Measurements from ENCODE around the gene SETBP1.

Gene SETBP1

DNA sequence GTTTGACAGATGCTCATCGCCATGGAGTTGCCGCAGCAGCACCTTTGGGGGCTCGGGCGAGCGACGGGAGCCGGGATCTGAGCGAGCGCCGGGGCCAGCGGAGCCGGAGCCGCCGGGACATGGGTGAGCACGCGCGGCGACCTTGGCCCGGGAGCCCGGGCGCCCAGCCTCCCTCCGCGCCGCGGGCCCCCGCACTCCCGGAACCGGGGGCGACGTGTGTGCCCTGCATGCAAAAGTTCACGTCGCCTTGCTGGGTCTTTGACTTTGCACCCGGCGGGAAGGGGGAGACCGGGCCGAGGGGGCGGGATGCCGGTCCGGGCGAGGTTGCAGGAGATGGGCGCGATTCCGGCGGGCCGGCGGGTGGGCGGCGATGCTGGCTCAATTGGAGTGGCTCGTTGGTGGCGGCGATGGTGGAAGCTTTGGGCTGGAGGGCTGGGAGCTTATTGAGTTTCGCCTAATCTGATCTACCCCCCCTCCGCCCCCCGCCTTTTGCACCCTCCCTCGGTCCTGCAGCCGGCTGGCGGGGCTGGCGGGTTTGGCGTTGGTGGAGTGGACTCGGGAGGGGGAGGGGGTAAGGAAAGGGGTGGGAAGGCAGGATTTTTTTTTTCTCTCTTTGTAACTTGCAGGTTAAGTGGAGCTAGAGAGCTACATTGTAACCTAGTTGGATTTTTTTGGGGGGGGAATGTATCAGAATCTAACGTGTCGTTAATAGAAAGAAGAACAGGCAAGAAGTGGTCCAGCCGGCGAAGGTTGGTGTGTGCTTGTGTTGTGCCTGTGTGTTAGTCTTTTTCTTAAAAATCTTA is at the start of gene SETBP1:
TSS of gene SETBP1 (plus strand) at position 616 of the 803 bp plus-strand sequence. CDS start 20,459 bp downstream, outside the sequence.
- no peak within 1 kb of the TSS for H3K4me3 Mint-ChIP-seq

DNA sequence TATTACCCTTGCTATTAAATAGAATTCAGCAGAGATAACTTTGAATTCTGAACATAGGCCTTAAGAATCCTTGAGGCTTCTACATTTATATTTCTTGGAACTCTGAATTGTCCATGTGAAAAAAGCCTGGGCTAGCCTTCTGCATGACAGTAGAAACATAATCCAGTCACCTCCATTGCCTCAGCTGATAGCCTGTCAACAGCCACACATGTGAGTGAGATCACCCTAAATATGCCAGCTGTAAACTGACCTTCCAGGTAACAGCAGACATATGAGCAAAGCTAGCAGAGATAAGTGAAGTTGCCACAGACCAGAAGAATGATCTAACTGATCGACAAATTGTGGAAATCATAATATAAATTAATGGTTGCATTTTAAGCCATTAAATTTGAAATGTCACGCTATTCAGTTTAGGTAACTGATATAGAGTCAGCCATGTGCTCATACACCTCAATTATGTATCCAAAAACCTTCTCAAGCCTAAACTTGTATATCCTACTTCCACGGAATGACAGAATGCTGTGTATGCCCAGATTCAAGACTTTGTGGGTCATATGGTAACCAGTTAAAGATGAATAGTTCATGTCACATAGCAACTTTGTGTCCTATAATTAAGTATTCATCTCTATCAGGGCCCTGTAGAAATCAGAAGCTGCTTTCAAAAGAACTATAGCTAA is 48.1 kb upstream of the SETBP1 start:
- no peak for DNase-seq
- Mint-ChIP-seq H3K27me3 (no peaks in the 10 kb centered on the region), H3K4me1 (peaks cover 7% of the 10 kb centered on the region), H3K27ac (no peak overlapping the region), H3K4me3 (no peak overlapping the region), H3K36me3 (ENCODE audit: low read depth) (no peaks in the 10 kb centered on the region), H3K9me3 (no peaks in the 10 kb centered on the region)
- ATAC-seq: no peak

More for the DNA sequence above, at the start of gene SETBP1:
- Mint-ChIP-seq H3K4me1 (peaks cover 12% of the 10 kb centered on the region), H3K36me3 (ENCODE audit: low read depth) (no peaks in the 10 kb centered on the region), H3K27ac (peak within 1 kb of the TSS; percentile 70), H3K9me3 (no peaks in the 10 kb centered on the region), H3K27me3 (peaks cover 33% of the 10 kb centered on the region)
- DNase-seq (peak; percentile 64), ATAC-seq (peak; percentile 17)

DNA sequence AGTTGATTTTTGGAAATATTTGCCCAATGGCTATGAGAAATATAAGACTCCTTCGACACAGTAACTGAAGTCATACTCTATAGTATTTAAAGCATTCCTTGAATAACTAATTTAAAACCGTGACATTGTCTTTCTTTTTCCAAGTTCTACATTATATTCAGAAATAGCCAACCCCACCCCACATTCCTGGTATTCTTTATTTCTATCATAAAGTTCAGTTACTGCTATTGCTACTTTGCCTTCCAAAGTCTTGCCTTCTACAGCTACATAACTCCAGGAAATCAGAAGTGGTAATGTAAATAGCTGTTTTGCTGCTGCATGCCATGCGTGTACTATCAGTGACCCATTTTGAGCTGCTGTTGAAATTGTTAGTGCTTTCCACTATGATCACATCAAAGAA is 45.1 kb upstream of the SETBP1 start:
- ATAC-seq (no peak), DNase-seq (no peak)
- no peak overlapping the region for H3K27ac Mint-ChIP-seq
- H3K4me3 Mint-ChIP-seq: no peak overlapping the region
- H3K27me3 Mint-ChIP-seq: peaks cover 2% of the 10 kb centered on the region
- peaks cover 9% of the 10 kb centered on the region for H3K4me1 Mint-ChIP-seq
- no peaks in the 10 kb centered on the region for H3K36me3 Mint-ChIP-seq (ENCODE audit: low read depth)
- no peaks in the 10 kb centered on the region for H3K9me3 Mint-ChIP-seq

DNA sequence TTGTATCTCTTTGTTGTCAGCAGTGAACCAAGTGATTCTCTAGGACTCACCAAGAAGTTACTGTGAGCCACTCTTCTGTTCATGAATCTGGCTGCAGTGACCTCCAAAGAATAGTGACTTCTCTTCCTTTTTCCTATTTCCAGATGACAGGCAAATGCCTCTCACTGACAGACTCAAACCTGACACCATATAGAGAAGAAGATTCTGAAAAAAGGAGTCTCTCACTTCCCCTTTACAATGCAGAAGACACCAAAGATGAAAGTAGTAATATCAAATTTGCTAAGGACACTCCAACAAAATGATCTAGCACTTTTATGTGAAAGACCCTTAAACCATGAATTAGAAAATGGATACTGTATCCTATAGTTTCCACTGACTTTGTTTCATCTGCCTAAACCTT is 44.4 kb upstream of the SETBP1 start:
- DNase-seq: no peak
- Mint-ChIP-seq H3K4me3 (no peak overlapping the region), H3K27me3 (peaks cover 2% of the 10 kb centered on the region), H3K36me3 (ENCODE audit: low read depth) (no peaks in the 10 kb centered on the region), H3K4me1 (peaks cover 9% of the 10 kb centered on the region), H3K27ac (no peak overlapping the region), H3K9me3 (no peaks in the 10 kb centered on the region)
- ATAC-seq: no peak

DNA sequence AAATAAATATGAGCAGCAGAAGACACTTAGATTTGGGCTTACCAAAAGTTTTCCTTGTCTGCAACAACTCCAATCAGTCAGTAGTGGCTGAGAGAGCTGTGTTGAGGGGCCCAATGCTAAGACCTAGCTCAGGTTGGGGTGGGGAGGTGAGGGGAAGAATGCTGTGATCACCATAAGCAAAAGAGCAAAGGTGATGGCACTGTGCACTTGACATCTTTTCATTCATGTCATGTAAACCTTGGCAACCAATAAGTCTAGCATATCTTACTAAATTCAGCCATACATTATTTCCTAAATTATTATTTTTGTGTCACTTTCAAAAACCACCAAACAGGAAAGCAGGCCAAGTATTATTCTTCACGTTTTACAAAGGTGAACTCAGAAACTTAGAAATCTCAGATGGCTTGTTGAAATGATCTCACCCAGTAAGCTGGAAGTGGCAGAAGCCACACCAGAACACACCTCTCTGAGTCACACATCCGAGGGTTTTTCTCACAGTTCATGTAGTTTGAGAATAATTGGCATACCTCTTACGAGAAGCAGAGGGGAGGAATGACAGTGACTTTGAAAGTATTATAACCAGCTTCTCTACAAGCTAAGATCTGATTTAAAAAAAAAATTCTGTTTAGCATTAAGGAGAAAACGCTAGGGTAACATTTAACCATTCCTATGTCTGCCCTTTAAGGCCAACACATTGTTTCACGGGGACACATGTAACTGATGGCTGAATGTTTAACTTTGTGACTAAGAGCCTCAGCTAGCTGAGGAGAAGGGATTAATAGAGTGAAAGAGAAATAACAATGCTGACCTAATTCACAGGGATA is 43.3 kb upstream of the SETBP1 start:
- H3K9me3 Mint-ChIP-seq: no peaks in the 10 kb centered on the region
- no peak for DNase-seq
- peak; percentile 75 for ATAC-seq
- H3K4me1 Mint-ChIP-seq: peaks cover 9% of the 10 kb centered on the region
- no peaks in the 10 kb centered on the region for H3K36me3 Mint-ChIP-seq (ENCODE audit: low read depth)
- H3K4me3 Mint-ChIP-seq: no peak overlapping the region
- H3K27me3 Mint-ChIP-seq: peaks cover 2% of the 10 kb centered on the region
- no peak overlapping the region for H3K27ac Mint-ChIP-seq

DNA sequence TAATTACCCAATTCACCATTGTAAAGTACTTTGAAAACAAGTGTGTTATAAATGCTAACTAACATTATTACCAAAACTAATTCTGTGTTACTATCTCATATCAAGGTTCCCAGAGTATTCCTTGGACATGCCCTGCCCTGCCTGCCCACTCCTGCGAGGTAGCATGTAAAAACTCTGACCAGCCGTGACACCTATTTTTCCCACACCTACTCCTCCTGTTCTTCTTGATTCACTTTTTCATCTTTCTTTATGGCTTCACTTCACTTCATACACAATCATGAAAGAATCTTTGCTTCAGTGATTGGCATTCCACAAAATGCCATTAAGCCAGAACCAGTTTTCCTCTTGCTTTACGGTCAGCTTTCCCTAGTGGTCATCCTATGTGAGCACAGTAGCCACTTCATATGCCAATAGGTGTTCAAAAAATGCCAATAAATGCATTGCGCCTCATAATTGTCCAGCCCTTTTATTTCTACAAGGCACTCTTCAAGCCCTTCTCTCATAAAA is 42.6 kb upstream of the SETBP1 start:
- peaks cover 2% of the 10 kb centered on the region for H3K27me3 Mint-ChIP-seq
- H3K9me3 Mint-ChIP-seq: no peaks in the 10 kb centered on the region
- H3K4me1 Mint-ChIP-seq: peaks cover 9% of the 10 kb centered on the region
- no peak overlapping the region for H3K27ac Mint-ChIP-seq
- H3K36me3 Mint-ChIP-seq (ENCODE audit: low read depth): no peaks in the 10 kb centered on the region
- ATAC-seq (no peak), DNase-seq (no peak)
- H3K4me3 Mint-ChIP-seq: no peak overlapping the region

DNA sequence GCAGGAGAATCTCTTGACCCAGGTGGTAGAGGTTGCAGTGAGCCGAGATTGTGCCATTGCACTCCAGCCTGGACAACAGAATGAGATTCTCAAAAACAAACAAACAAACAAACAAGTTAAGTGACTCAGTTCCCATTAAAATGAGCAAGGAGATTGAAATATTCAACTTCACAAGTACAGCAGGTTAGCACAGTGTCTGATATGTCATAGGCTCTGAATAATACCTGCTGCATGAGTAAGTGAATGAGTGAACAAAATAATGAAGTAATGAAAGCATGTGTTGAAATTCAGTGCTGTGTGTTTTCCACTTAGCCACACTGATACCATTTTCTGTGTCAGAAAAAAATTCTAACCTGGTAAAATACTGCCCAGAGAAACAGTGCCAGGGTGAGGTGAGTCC is 41.9 kb upstream of the SETBP1 start:
- H3K4me3 Mint-ChIP-seq: no peak overlapping the region
- no peaks in the 10 kb centered on the region for H3K9me3 Mint-ChIP-seq
- no peak overlapping the region for H3K27ac Mint-ChIP-seq
- H3K4me1 Mint-ChIP-seq: peaks cover 9% of the 10 kb centered on the region
- ATAC-seq (no peak), DNase-seq (no peak)
- no peaks in the 10 kb centered on the region for H3K36me3 Mint-ChIP-seq (ENCODE audit: low read depth)
- peaks cover 2% of the 10 kb centered on the region for H3K27me3 Mint-ChIP-seq

DNA sequence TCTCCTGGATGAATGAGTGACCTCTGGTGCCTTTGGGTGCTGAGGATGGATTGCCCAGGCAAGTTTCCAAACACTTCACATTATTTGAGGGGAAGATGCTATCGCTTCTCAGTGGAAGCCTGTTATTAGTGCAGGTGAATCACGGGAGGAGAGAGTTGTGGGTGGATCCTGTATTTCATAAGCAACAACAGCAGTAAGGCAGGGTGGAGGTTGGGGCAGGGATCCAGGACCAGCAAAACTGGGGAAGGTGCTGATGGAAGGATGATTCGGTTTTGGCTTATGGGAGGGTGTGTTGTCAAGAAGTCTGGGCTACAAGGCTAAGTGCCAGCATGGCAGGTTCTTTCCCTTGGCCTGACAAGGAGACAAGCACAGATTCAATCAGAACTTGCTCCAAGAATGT is 37.7 kb upstream of the SETBP1 start:
- ATAC-seq (no peak), DNase-seq (no peak)
- Mint-ChIP-seq H3K4me3 (no peak overlapping the region), H3K4me1 (no peaks in the 10 kb centered on the region), H3K27me3 (peaks cover 2% of the 10 kb centered on the region), H3K36me3 (ENCODE audit: low read depth) (no peaks in the 10 kb centered on the region), H3K9me3 (no peaks in the 10 kb centered on the region), H3K27ac (no peak overlapping the region)

DNA sequence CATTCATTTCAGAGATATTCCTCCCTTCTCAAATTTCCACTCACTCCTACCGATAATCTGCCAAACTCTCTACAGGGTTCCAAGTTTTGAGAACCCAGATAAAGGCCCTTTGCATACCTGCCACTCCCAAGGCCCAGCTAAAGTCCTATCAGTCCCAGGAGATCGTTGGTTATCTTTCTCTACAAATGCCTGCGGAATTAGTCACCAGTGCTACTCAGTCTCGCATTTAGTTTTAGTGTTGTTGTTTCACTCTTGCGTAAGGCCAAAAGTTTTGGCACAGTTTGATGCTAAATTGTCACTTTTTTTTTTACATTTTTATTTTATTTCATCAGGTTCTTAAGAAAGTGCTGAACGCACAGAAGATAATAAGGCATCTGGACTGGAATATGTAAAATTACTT is 29.2 kb upstream of the SETBP1 start:
- ATAC-seq (no peak), DNase-seq (no peak)
- H3K27ac Mint-ChIP-seq: no peak overlapping the region
- no peak overlapping the region for H3K4me3 Mint-ChIP-seq
- no peaks in the 10 kb centered on the region for H3K9me3 Mint-ChIP-seq
- H3K27me3 Mint-ChIP-seq: peaks cover 2% of the 10 kb centered on the region
- no peaks in the 10 kb centered on the region for H3K36me3 Mint-ChIP-seq (ENCODE audit: low read depth)
- H3K4me1 Mint-ChIP-seq: no peaks in the 10 kb centered on the region

DNA sequence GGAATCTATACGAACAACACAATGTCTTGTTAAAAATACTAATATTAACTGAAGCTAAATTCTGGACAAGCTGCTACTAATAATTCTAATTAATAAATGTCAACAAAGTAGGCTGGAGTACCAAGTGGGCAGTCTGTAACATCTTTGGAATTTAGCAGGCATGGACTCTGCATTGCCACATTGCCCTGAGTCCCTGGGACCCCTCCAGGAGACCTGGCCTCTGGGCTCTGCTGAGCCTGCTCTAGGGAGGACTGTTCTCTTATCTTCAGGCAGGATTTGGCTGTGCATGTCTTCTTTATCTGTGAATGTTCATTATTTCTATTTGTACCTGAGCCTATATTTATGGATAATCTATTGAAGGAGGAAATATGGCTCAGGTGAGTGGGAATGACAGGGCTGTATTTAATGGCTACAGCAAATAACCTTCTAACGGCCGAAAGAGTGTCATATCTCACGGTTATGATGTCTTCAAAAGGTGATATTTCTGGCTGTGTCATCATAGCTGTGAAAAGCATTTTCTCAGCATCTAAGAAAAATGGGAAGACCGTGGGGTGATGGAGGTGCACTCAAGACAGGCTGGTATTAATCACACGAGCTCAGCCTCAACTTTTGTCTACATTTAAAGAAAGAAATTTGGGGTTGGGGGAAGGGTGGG is 28.6 kb upstream of the SETBP1 start:
- H3K4me1 Mint-ChIP-seq: no peaks in the 10 kb centered on the region
- no peak for DNase-seq
- no peak overlapping the region for H3K4me3 Mint-ChIP-seq
- H3K9me3 Mint-ChIP-seq: no peaks in the 10 kb centered on the region
- H3K27ac Mint-ChIP-seq: no peak overlapping the region
- no peak for ATAC-seq
- H3K27me3 Mint-ChIP-seq: peaks cover 2% of the 10 kb centered on the region
- H3K36me3 Mint-ChIP-seq (ENCODE audit: low read depth): no peaks in the 10 kb centered on the region

DNA sequence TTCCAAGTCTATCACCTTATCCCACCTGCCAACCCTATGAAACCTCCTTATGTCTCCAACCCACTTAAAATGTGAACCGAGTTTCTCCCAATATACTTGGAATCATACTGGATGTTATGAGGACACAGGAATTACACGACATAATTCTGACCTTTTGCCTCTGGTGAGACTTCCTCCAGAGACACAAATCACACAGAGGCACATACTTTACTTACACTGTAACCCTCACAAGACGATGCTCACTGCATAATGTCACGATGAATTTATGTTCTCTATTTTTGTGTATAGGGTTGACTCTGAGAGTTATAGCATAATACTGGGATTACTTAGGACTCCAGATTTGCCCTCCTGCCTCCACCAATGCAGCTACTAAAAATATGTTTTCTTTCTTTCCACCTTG is 28.0 kb upstream of the SETBP1 start:
- H3K27me3 Mint-ChIP-seq: peaks cover 2% of the 10 kb centered on the region
- no peaks in the 10 kb centered on the region for H3K9me3 Mint-ChIP-seq
- no peaks in the 10 kb centered on the region for H3K36me3 Mint-ChIP-seq (ENCODE audit: low read depth)
- no peak for DNase-seq
- ATAC-seq: no peak
- no peaks in the 10 kb centered on the region for H3K4me1 Mint-ChIP-seq
- no peak overlapping the region for H3K27ac Mint-ChIP-seq
- no peak overlapping the region for H3K4me3 Mint-ChIP-seq

DNA sequence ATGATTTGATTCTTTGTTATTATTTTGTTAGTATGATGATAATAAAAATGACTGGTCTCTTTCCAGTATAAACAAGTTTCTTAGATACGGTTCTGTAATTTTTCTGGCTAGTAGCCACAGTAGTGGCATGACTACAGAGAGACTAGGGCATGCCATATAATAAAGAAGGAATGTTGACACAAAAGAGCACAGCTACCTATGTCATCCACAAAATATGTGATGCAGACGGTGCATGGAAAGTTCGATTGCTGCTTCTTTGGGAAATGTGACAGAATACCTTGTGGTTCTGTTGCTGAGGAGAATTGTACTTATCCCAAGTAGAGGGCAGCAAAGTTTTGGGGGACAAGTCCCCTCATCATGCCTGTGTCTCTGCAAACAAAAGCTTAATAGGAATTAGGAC is 26.1 kb upstream of the SETBP1 start:
- ATAC-seq (no peak), DNase-seq (no peak)
- no peaks in the 10 kb centered on the region for H3K9me3 Mint-ChIP-seq
- no peaks in the 10 kb centered on the region for H3K36me3 Mint-ChIP-seq (ENCODE audit: low read depth)
- peaks cover 2% of the 10 kb centered on the region for H3K27me3 Mint-ChIP-seq
- no peaks in the 10 kb centered on the region for H3K4me1 Mint-ChIP-seq
- H3K4me3 Mint-ChIP-seq: no peak overlapping the region
- H3K27ac Mint-ChIP-seq: no peak overlapping the region

DNA sequence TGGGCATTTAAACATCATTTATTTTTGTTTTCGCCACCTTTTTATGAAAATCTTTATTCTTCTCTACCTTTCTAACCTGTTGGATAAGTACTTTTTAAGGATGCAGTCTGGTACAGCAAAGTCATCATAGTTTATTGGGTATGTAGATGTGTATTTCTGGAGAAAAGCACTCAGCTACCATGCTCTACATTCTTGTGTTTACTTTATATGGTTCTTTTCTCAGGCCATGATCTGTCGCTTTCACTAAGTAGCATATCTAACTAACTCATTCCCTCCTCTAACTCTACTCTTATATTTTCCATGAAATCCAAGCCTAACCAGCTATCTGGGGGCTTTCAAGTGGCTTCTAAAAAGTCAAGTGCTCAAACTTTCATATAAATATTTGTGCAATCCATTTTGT is 25.3 kb upstream of the SETBP1 start:
- Mint-ChIP-seq H3K27ac (no peak overlapping the region), H3K36me3 (ENCODE audit: low read depth) (no peaks in the 10 kb centered on the region), H3K4me1 (no peaks in the 10 kb centered on the region), H3K4me3 (no peak overlapping the region), H3K9me3 (no peaks in the 10 kb centered on the region), H3K27me3 (peaks cover 2% of the 10 kb centered on the region)
- DNase-seq: no peak
- ATAC-seq: no peak

DNA sequence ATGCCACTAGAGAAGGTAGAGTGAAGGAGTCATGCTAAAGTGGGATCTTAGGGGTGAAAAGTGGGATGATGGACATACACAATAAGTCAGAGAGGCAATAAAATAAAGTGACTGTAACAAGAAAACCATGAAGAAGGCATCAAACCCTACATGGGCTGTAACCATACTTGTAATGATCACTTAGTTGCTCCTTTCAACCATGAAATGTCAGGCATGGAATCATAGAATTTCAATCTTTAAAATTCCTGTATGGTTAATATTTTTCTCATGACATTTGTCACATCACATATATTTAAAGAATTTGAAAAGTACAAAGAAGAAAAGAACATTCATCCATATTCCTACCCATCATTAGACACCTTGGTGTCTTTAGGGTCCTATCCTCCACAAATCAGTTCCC is 20.9 kb upstream of the SETBP1 start:
- DNase-seq (no peak), ATAC-seq (no peak)
- H3K9me3 Mint-ChIP-seq: no peaks in the 10 kb centered on the region
- H3K36me3 Mint-ChIP-seq (ENCODE audit: low read depth): no peaks in the 10 kb centered on the region
- no peaks in the 10 kb centered on the region for H3K27me3 Mint-ChIP-seq
- H3K27ac Mint-ChIP-seq: no peak overlapping the region
- no peaks in the 10 kb centered on the region for H3K4me1 Mint-ChIP-seq
- no peak overlapping the region for H3K4me3 Mint-ChIP-seq
